K562 (cell line): ENCODE results near the gene GLI3. TPM values are rescaled to one million over a fixed set of nuclear protein-coding genes. Genes with fewer than 3 reads are reported as not detected.

ENCODE experiments used
- ATAC-seq: fragments of 200-7000 bp; cut with Tn5 transposase; 3 replicates; pipeline ENCODE4 v1.9.1; 2020; ENCODE audit warnings: moderate library complexity
- BruUV-seq: library from RNA; stranded (reverse); fragments of 400-500 nt; replicated peaks from 2 replicates; lab custom pipeline; 2021; lab: Mats Ljungman, UMichigan
- CTCF ChIA-PET: fragments of 300-600 bp; formaldehyde crosslinking; extraction: SDS; loops from one replicate; lab custom pipeline; 2021; ENCODE audit warnings: low intra/inter-chr PET ratio; lab: Yijun Ruan, JAX
- POLR2A ChIA-PET: fragments of 300-600, 350-650 bp; sonication (Branson Sonifier 250); formaldehyde crosslinking; extraction: SDS; loops from one replicate; lab custom pipeline; 2021; ENCODE audit warnings: antibody characterized with exemption, inconsistent platforms; lab: Yijun Ruan, JAX
- DNase-seq, 4 experiments: peaks; one replicate each; pipeline versions ENCODE4 v3.0.0 to v3.0.0-alpha.2; 2011 to 2018; ENCODE audit warnings: low spot score in 3 of 4, mixed read lengths in 3 of 4; ENCODE audit errors: extremely low read depth in 1 of 4
- FAIRE-seq: peaks from 2 replicates; lab custom pipeline; 2011; peaks lifted over from hg19 to GRCh38; lab: Jason Lieb, UNC
- H2AFZ ChIP-seq: 2 replicates; pipeline ENCODE4 v1.6.0; 2011; ENCODE audit warnings: low read depth, low read length, control low read depth, inconsistent platforms
- H3K27ac ChIP-seq: fragments of 200-600 bp; 3 replicates; pipeline ENCODE4 v1.8.0; 2011; ENCODE audit warnings: low read depth, mild to moderate bottlenecking, control low read depth, inconsistent platforms, low read length, moderate library complexity, mixed read lengths; ENCODE audit errors: extremely low read depth
- H3K27me3 ChIP-seq, 2 experiments: fragments of 300-600 bp in 1 of 2; 2 replicates in 1 of 2; 3 replicates in 1 of 2; pipeline versions ENCODE4 v1.6.0 to v1.8.0; 2011; ENCODE audit warnings: inconsistent platforms in 2 of 2, low read length in 2 of 2, mild to moderate bottlenecking in 1 of 2, mixed read lengths in 1 of 2, moderate library complexity in 1 of 2; ENCODE audit not compliant: control insufficient read depth in 2 of 2, insufficient read depth in 2 of 2
- H3K36me3 ChIP-seq: fragments of 300-600 bp; 3 replicates; pipeline ENCODE4 v1.8.0; 2011; ENCODE audit warnings: mild to moderate bottlenecking, low read length, inconsistent platforms; ENCODE audit not compliant: control insufficient read depth, insufficient read depth
- H3K4me1 ChIP-seq, 2 experiments: fragments of 200-600 bp in 1 of 2; replicated peaks in 1 of 2; 2 replicates in 1 of 2; 3 replicates in 1 of 2; pipeline versions ENCODE4 v1.5.1 to v1.8.0; 2011; ENCODE audit warnings: inconsistent platforms in 2 of 2, low read length in 2 of 2, mild to moderate bottlenecking in 1 of 2, mixed read lengths in 1 of 2, moderate library complexity in 1 of 2; ENCODE audit not compliant: control insufficient read depth in 2 of 2, insufficient read depth in 2 of 2
- H3K4me2 ChIP-seq: 2 replicates; pipeline ENCODE4 v1.6.1; 2011; ENCODE audit warnings: low read length, control low read depth, inconsistent platforms, mixed read lengths; ENCODE audit not compliant: insufficient read depth
- H3K4me3 ChIP-seq: fragments of 200-600 bp; sonication (generic), shearing (Covaris generic); 2 replicates; pipeline ENCODE4 v1.5.1; 2016; ENCODE audit warnings: control low read depth, inconsistent platforms
- H3K79me2 ChIP-seq: fragments of 200-600 bp; 3 replicates; pipeline ENCODE4 v1.8.0; 2011; ENCODE audit warnings: low read length, inconsistent platforms; ENCODE audit not compliant: control insufficient read depth, insufficient read depth
- H3K9ac ChIP-seq, 2 experiments: 2 replicates each; pipeline versions ENCODE4 v1.6.0 to v1.6.1; 2011; ENCODE audit warnings: low read depth in 2 of 2, low read length in 2 of 2, control low read depth in 1 of 2, inconsistent platforms in 1 of 2, mild to moderate bottlenecking in 1 of 2, mixed read lengths in 1 of 2; ENCODE audit not compliant: insufficient read depth in 1 of 2
- H3K9me1 ChIP-seq: one replicate; pipeline ENCODE4 v1.6.0; 2011; ENCODE audit warnings: inconsistent platforms, mild to moderate bottlenecking, low read length, moderate library complexity; ENCODE audit not compliant: control insufficient read depth, insufficient read depth
- H3K9me3 ChIP-seq: replicated peaks from 2 replicates; pipeline ENCODE4 v1.5.1; 2011; ENCODE audit warnings: low read depth, low read length, inconsistent platforms; ENCODE audit not compliant: control insufficient read depth, insufficient read depth
- H4K20me1 ChIP-seq: replicated peaks from 2 replicates; pipeline ENCODE4 v1.6.1; 2011; ENCODE audit warnings: low read length, inconsistent platforms, mixed read lengths; ENCODE audit not compliant: control insufficient read depth, insufficient read depth
- CXXC5 ChIP-seq: fragments of 250-450 bp; sonication (Bioruptor Pico); IDR thresholded peaks from 2 replicates; pipeline ENCODE4 v1.8.0; 2022; ENCODE audit warnings: inconsistent platforms, mild to moderate bottlenecking, moderate library complexity
- E4F1 ChIP-seq: fragments of 250-450 bp; sonication (Bioruptor Pico); IDR thresholded peaks from 2 replicates; pipeline ENCODE4 v1.5.0; 2021; ENCODE audit warnings: mild to moderate bottlenecking, borderline replicate concordance
- GATAD2B ChIP-seq: fragments of 450-650 bp; IDR thresholded peaks from 2 replicates; pipeline ENCODE4 v1.6.1; 2017; ENCODE audit warnings: mild to moderate bottlenecking, borderline replicate concordance
- MCM3 ChIP-seq: fragments of 450-650 bp; IDR thresholded peaks from 2 replicates; pipeline ENCODE4 v1.6.1; 2016
- MECOM ChIP-seq: fragments of 250-450 bp; sonication (Bioruptor Pico); IDR thresholded peaks from 2 replicates; pipeline ENCODE4 v1.8.0; 2022; ENCODE audit warnings: inconsistent platforms
- RBM22 ChIP-seq: fragments of 200-400 bp; formaldehyde crosslinking; IDR thresholded peaks from 2 replicates; pipeline ENCODE4 v1.6.1; 2018; ENCODE audit warnings: low read length, low read depth; ENCODE audit not compliant: poor library complexity, severe bottlenecking
- RBM39 ChIP-seq: fragments of 200-400 bp; formaldehyde crosslinking; optimal IDR thresholded peaks from 2 replicates; pipeline ENCODE3; 2018; ENCODE audit warnings: low read depth, low read length
- ZNF239 ChIP-seq: fragments of 250-450 bp; sonication (Bioruptor Pico); IDR thresholded peaks from 2 replicates; pipeline ENCODE4 v1.4.0; 2020; ENCODE audit warnings: mild to moderate bottlenecking
- ZNF584 ChIP-seq: fragments of 200-800 bp; sonication (Bioruptor generic); IDR thresholded peaks from 2 replicates; pipeline ENCODE4 v1.6.1; 2016; ENCODE audit warnings: low read depth, mild to moderate bottlenecking, missing genetic modification characterization, missing compliant biosample characterization
- ZNF76 ChIP-seq: fragments of 250-450 bp; sonication (Bioruptor Pico); IDR thresholded peaks from 2 replicates; pipeline ENCODE4 v1.4.0; 2020; ENCODE audit warnings: mild to moderate bottlenecking, moderate library complexity, borderline replicate concordance
- WGBS: fragments of 100-300 bp; shearing (Covaris generic); methylation state at CpG from one replicate; pipeline ENCODE4 v1.1.6; 2016; ENCODE audit warnings: low coverage, mixed read lengths; ENCODE audit not compliant: insufficient coverage; ENCODE audit errors: missing lambda C conversion rate; 5-methylcytosine and 5-hydroxymethylcytosine counted together
- in situ Hi-C: fragments of 300-500 bp; cut with MboI; formaldehyde crosslinking; loops from 4 replicates; pipeline ENCODE4 v1.15.0; 2018; ENCODE audit warnings: inconsistent platforms, mixed read lengths
- intact Hi-C: fragments of 100-400 bp; cut with micrococcal nuclease; formaldehyde crosslinking; loops from 2 replicates; pipeline ENCODE4 v1.14.2; 2022
- polyA plus RNA-seq, 8 experiments: library from polyadenylated mRNA; depleted of rRNA in 4 of 8; stranded (reverse) in 5 of 8; unstranded in 3 of 8; fragments of >200 nt; fragmentation: Nextera tagmentation in 2 of 8; fragmentation: Illumina TruSeq in 1 of 8; extraction: Ambion mirVana in 2 of 8; extraction: Trizol in 1 of 8; gene quantifications; 2 replicates each; pipeline versions ENCODE4 v1.2.1 to v1.2.3, GENCODE V29; 2011 to 2014; ENCODE audit warnings: inconsistent platforms in 1 of 8, missing spikeins in 1 of 8
- total RNA-seq, 7 experiments: library from RNA; depleted of rRNA in 6 of 7; stranded (reverse); fragments of >200 nt in 6 of 7; fragmentation: Illumina TruSeq in 2 of 7; extraction: Trizol in 2 of 7; gene quantifications; 2 replicates each; pipeline versions ENCODE4 v1.2.1 to v1.2.3, GENCODE V29; 2011 to 2021; ENCODE audit warnings: low replicate concordance in 1 of 7
- TF ChIP-seq, protein P1 (sequence below), 2 experiments: fragments of 150-350 bp in 1 of 2; IDR thresholded peaks; 2 replicates each; pipeline ENCODE4 v1.6.1; 2012 to 2016; ENCODE audit warnings: low read depth in 2 of 2, low read length in 2 of 2, mild to moderate bottlenecking in 1 of 2, moderate library complexity in 1 of 2

The GLI3 gene
- total and polyA plus RNA-seq, 9 of the 15 experiments (the other 6 are each of a cell fraction or from before 2014, with no cell fraction given), result 0.01 to 0.18 (median 0.07) TPM; not detected in 6

DNA sequence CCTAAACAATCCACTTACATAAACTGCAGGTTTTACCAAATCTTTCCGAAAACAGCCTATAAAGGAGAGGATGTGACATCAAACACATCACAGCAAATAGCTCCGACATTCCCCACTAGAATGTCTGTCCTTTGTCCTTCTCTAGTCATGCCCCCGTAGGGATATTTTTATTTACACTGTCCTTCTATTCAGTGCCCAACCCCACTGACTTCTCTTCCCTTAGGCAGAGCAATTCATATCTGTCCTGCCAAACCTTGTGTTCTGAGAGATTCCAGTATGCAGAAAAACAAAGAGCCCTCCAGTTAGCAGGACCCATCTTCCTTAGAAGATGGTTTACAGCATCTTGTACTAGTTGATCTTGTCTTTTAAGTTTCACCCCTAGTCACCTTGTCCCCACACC is 5.4 kb upstream of the GLI3 start:
- Histone ChIP-seq H3K79me2 (no peaks in the 10 kb centered on the region), H3K36me3 (no peaks in the 10 kb centered on the region), H3K27ac (no peak overlapping the region), H3K27me3 (peaks cover 0 to 12% of the 10 kb centered on the region in 2 experiments; a peak in 2 of 5 replicates), H3K9me3 (no peaks in the 10 kb centered on the region), H3K4me2 (no peak overlapping the region), H4K20me1 (no peaks in the 10 kb centered on the region), H2AFZ (no peak overlapping the region), H3K4me3 (no peak overlapping the region), H3K9me1 (no peaks in the 10 kb centered on the region), H3K4me1 (peaks cover 0 to 3% of the 10 kb centered on the region in 2 experiments; a peak in 2 of 5 replicates), H3K9ac (no peak overlapping the region)
- TF ChIP-seq ZNF584 (CRISPR knock-in tag), result no peak
- no TSS peak for BruUV-seq
- in situ Hi-C loops (no loop called here), intact Hi-C loops (no loop called here)
- 0% methylated on average over 3 of the region's 3 CpGs for WGBS
- CTCF ChIA-PET, result no interaction called here
- ATAC-seq (no peak), DNase-seq (no peak), FAIRE-seq (no peak)
- POLR2A ChIA-PET, result no interaction called here

GRCh38 chr7:42241424-42241823 is 4.4 kb upstream of the GLI3 start:
- POLR2A ChIA-PET, result no interaction called here
- Histone ChIP-seq H3K79me2 (no peaks in the 10 kb centered on the region), H3K9me3 (no peaks in the 10 kb centered on the region), H3K27me3 (peaks cover 0 to 19% of the 10 kb centered on the region in 2 experiments; a peak in 2 of 5 replicates), H3K27ac (no peak overlapping the region), H3K4me2 (no peak overlapping the region), H3K9me1 (no peaks in the 10 kb centered on the region), H3K36me3 (no peaks in the 10 kb centered on the region), H3K4me3 (no peak overlapping the region), H4K20me1 (no peaks in the 10 kb centered on the region), H2AFZ (no peak overlapping the region), H3K9ac (no peak overlapping the region), H3K4me1 (peaks cover 0 to 13% of the 10 kb centered on the region in 2 experiments; a peak in 2 of 5 replicates)
- intact Hi-C loops (no loop called here), in situ Hi-C loops (no loop called here)
- BruUV-seq, result no TSS peak
- DNase-seq (no peak), ATAC-seq (no peak), FAIRE-seq (no peak)
- WGBS, result 0% methylated on average over 6 of the region's 6 CpGs
- CTCF ChIA-PET, result no interaction called here
- TF ChIP-seq E4F1 (CRISPR knock-in tag) (no peak), MECOM (CRISPR knock-in tag) (no peak), CXXC5 (no peak), ZNF76 (CRISPR knock-in tag) (no peak), MCM3 (no peak), GATAD2B (no peak), ZNF239 (CRISPR knock-in tag) (no peak), RBM22 (no peak), RBM39 (no peak)
- TF ChIP-seq, protein P1, sequence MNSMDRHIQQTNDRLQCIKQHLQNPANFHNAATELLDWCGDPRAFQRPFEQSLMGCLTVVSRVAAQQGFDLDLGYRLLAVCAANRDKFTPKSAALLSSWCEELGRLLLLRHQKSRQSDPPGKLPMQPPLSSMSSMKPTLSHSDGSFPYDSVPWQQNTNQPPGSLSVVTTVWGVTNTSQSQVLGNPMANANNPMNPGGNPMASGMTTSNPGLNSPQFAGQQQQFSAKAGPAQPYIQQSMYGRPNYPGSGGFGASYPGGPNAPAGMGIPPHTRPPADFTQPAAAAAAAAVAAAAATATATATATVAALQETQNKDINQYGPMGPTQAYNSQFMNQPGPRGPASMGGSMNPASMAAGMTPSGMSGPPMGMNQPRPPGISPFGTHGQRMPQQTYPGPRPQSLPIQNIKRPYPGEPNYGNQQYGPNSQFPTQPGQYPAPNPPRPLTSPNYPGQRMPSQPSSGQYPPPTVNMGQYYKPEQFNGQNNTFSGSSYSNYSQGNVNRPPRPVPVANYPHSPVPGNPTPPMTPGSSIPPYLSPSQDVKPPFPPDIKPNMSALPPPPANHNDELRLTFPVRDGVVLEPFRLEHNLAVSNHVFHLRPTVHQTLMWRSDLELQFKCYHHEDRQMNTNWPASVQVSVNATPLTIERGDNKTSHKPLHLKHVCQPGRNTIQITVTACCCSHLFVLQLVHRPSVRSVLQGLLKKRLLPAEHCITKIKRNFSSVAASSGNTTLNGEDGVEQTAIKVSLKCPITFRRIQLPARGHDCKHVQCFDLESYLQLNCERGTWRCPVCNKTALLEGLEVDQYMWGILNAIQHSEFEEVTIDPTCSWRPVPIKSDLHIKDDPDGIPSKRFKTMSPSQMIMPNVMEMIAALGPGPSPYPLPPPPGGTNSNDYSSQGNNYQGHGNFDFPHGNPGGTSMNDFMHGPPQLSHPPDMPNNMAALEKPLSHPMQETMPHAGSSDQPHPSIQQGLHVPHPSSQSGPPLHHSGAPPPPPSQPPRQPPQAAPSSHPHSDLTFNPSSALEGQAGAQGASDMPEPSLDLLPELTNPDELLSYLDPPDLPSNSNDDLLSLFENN (IDR thresholded peaks at IDR 0.05; ENCODE audit: low read depth in 2 of 2, low read length in 2 of 2), result no peak
